Coronary artery (tissue), 2 donors: ENCODE results near the gene AP2A2.
A peak's percentile ranks its signal among the peaks of the same experiment; 100 is the strongest.

Experiments
- DNase-seq: peaks from one replicate; pipeline ENCODE4 v3.0.0-alpha.2; 2017; ENCODE audit warnings: low spot score
- H3K27ac ChIP-seq, 2 donors: fragments of 200-600 bp; sonication (generic); one replicate each; pipeline ENCODE4 v1.5.1; 2016 to 2019
- H3K4me3 ChIP-seq: fragments of 200-600 bp; sonication (generic); 2 replicates; pipeline ENCODE4 v1.5.1; 2016; ENCODE audit warnings: mild to moderate bottlenecking, moderate library complexity
- CTCF ChIP-seq: fragments of 200-600 bp; sonication (generic); IDR thresholded peaks from one replicate; pipeline ENCODE4 v1.5.1; 2019; ENCODE audit warnings: antibody characterized with exemption

The AP2A2 gene

GRCh38 chr11:913043-913442, 12.6 kb upstream of the AP2A2 start:
- no peak for DNase-seq
- Histone ChIP-seq H3K27ac (peak overlapping the region in 1 of 2 donors; percentile 35), H3K4me3 (no peak overlapping the region)
- TF ChIP-seq CTCF, result no peak

GRCh38 chr11:914204-914603, 11.5 kb upstream of the AP2A2 start:
- peak overlapping the region; percentile 29 for H3K4me3 ChIP-seq
- no peak for TF ChIP-seq CTCF
- H3K27ac ChIP-seq, result peak overlapping the region in 1 of 2 donors; percentile 82
- no peak for DNase-seq

GRCh38 chr11:914747-915501, 10.7 kb upstream of the AP2A2 start:
- no peak for DNase-seq
- H3K4me3 ChIP-seq, result peak overlapping the region; percentile 29
- TF ChIP-seq CTCF, result no peak
- H3K27ac ChIP-seq, result peak overlapping the region in 1 of 2 donors; percentile 82

GRCh38 chr11:917426-917825, 8.2 kb upstream of the AP2A2 start:
- H3K27ac ChIP-seq, result peak overlapping the region in 1 of 2 donors; percentile 45
- no peak for DNase-seq

GRCh38 chr11:921921-922678, 3.6 kb upstream of the AP2A2 start:
- no peak overlapping the region for H3K4me3 ChIP-seq
- no peak for TF ChIP-seq CTCF
- H3K27ac ChIP-seq, result no peak overlapping the region
- no peak for DNase-seq

More at GRCh38 chr11:917426-917825, 8.2 kb upstream of the AP2A2 start:
- TF ChIP-seq CTCF, result no peak
- no peak overlapping the region for H3K4me3 ChIP-seq

- no peak overlapping the region for H3K4me3 ChIP-seq
- no peak for DNase-seq
- TF ChIP-seq CTCF, result no peak
- peak overlapping the region in 1 of 2 donors; percentile 97 for H3K27ac ChIP-seq
Observed at GRCh38 chr11:923691-924405, 1.8 kb upstream of the AP2A2 start.
